Peyer's patch (tissue), 4 donors: ENCODE data around the gene PKP3. TPM values are rescaled to one million over a fixed set of nuclear protein-coding genes. Genes with fewer than 3 reads are reported as not detected.

ENCODE experiments used
- DNase-seq, 3 donors: peaks; one replicate each; pipeline ENCODE4 v3.0.0-alpha.2; 2017 to 2019
- H3K27ac ChIP-seq, 4 donors: fragments of 200-600 bp; sonication (generic); one replicate each; pipeline ENCODE4 v1.5.1; 2016 to 2019
- H3K27me3 ChIP-seq, 2 donors: fragments of 200-600 bp; sonication (generic); one replicate each; pipeline ENCODE4 v1.5.1; 2019
- H3K36me3 ChIP-seq, 3 donors: fragments of 200-600 bp; sonication (generic); one replicate each; pipeline ENCODE4 v1.5.1; 2016 to 2019
- H3K4me1 ChIP-seq, 4 donors: fragments of 200-600 bp; sonication (generic); one replicate each; pipeline ENCODE4 v1.5.1; 2016 to 2019
- H3K4me3 ChIP-seq, 4 donors: fragments of 200-600 bp; sonication (generic); 1 replicate in 3 of 4; 2 replicates in 1 of 4; pipeline ENCODE4 v1.5.1; 2016 to 2019; ENCODE audit warnings: mild to moderate bottlenecking in 1 of 4
- H3K9me3 ChIP-seq, 4 donors: fragments of 200-600 bp; sonication (generic); one replicate each; pipeline ENCODE4 v1.5.1; 2016 to 2019; ENCODE audit warnings: mild to moderate bottlenecking in 1 of 4
- CTCF ChIP-seq, 6 experiments: fragments of 450-650 bp in 4 of 6; fragments of 200-600 bp in 2 of 6; sonication (generic) in 1 of 6; IDR thresholded peaks; one replicate each; pipeline ENCODE4 v1.5.1; 2017 to 2019; ENCODE audit warnings: antibody characterized with exemption in 6 of 6, mild to moderate bottlenecking in 3 of 6, moderate library complexity in 1 of 6
- POLR2A ChIP-seq, 2 donors: fragments of 450-650 bp; IDR thresholded peaks; one replicate each; pipeline ENCODE4 v1.5.1; 2017; ENCODE audit warnings: antibody characterized with exemption in 2 of 2, mild to moderate bottlenecking in 2 of 2, moderate library complexity in 2 of 2
- total RNA-seq, 4 donors: library from RNA; depleted of rRNA; stranded (reverse); fragments of >200 nt; gene quantifications; one replicate each; pipeline ENCODE4 v1.1.0, GENCODE V29; 2016

PKP3 gene
- total RNA-seq, 4 donors from 2014 or later, result 95.7 to 254 (median 202) TPM

GRCh38 chr11:356610-357009 lies 37.4 kb upstream of the PKP3 start:
- no peak overlapping the region for H3K27ac ChIP-seq
- no peaks in the 10 kb centered on the region for H3K9me3 ChIP-seq
- H3K4me3 ChIP-seq, result no peak overlapping the region
- no peaks in the 10 kb centered on the region for H3K27me3 ChIP-seq
- no peaks in the 10 kb centered on the region for H3K36me3 ChIP-seq
- no peak for DNase-seq
- TF ChIP-seq POLR2A (IDR thresholded peaks at IDR 0.05) (no peak), CTCF (IDR thresholded peaks at IDR 0.05) (no peak)
- H3K4me1 ChIP-seq, result peaks cover 0 to 22% (median 6%) of the 10 kb centered on the region in 4 donors

- Histone ChIP-seq H3K27ac (no peak overlapping the region), H3K4me1 (peaks cover 0 to 22% (median 6%) of the 10 kb centered on the region in 4 donors), H3K4me3 (no peak overlapping the region), H3K9me3 (no peaks in the 10 kb centered on the region), H3K27me3 (no peaks in the 10 kb centered on the region), H3K36me3 (no peaks in the 10 kb centered on the region)
- TF ChIP-seq CTCF (IDR thresholded peaks at IDR 0.05) (no peak), POLR2A (IDR thresholded peaks at IDR 0.05) (no peak)
- DNase-seq, result no peak
Observed at GRCh38 chr11:357582-357981, 36.4 kb upstream of the PKP3 start.

GRCh38 chr11:358129-358800 lies 35.7 kb upstream of the PKP3 start:
- no peaks in the 10 kb centered on the region for H3K36me3 ChIP-seq
- no peak overlapping the region for H3K4me3 ChIP-seq
- DNase-seq, result no peak
- TF ChIP-seq CTCF (IDR thresholded peaks at IDR 0.05), result no peak
- no peak for TF ChIP-seq POLR2A (IDR thresholded peaks at IDR 0.05)
- H3K4me1 ChIP-seq, result peaks cover 0 to 17% (median 4%) of the 10 kb centered on the region in 4 donors
- no peak overlapping the region for H3K27ac ChIP-seq
- H3K27me3 ChIP-seq, result no peaks in the 10 kb centered on the region
- no peaks in the 10 kb centered on the region for H3K9me3 ChIP-seq

- DNase-seq, result no peak
- Histone ChIP-seq H3K4me3 (no peak overlapping the region), H3K4me1 (peaks cover 0 to 8% (median 4%) of the 10 kb centered on the region in 4 donors), H3K27me3 (no peaks in the 10 kb centered on the region), H3K27ac (no peak overlapping the region), H3K36me3 (no peaks in the 10 kb centered on the region), H3K9me3 (no peaks in the 10 kb centered on the region)
- no peak for TF ChIP-seq CTCF (IDR thresholded peaks at IDR 0.05)
Observed at GRCh38 chr11:359181-359714, 34.8 kb upstream of the PKP3 start.

- TF ChIP-seq POLR2A (IDR thresholded peaks at IDR 0.05) (no peak), CTCF (IDR thresholded peaks at IDR 0.05) (no peak)
- Histone ChIP-seq H3K4me1 (peaks cover 0 to 3% (median under 1%) of the 10 kb centered on the region in 4 donors), H3K9me3 (no peaks in the 10 kb centered on the region), H3K4me3 (no peak overlapping the region), H3K27ac (no peak overlapping the region), H3K27me3 (no peaks in the 10 kb centered on the region), H3K36me3 (no peaks in the 10 kb centered on the region)
- peak in 1 of 3 donors; percentile 52 for DNase-seq
Observed at GRCh38 chr11:360326-361280, 33.4 kb upstream of the PKP3 start.
